Ascending aorta (tissue), 2 donors: Measurements from ENCODE around the gene UPK1B. TPM values are rescaled to one million over a fixed set of nuclear protein-coding genes. Genes with fewer than 3 reads are reported as not detected.
A peak's percentile ranks its signal among the peaks of the same experiment; 100 is the strongest.
"Not testable (repeated sequence)": the region's sequence is repeated elsewhere in the genome, so short reads cannot be mapped to it uniquely, and the experiment has no call there.

Source experiments
- DNase-seq, 2 donors: peaks; one replicate each; pipeline ENCODE4 v3.0.0-alpha.2; 2019; ENCODE audit warnings: low spot score in 2 of 2
- H3K27ac ChIP-seq, 2 donors: fragments of 200-600 bp; sonication (generic); one replicate each; pipeline ENCODE4 v1.5.1; 2016 to 2017; ENCODE audit warnings: mild to moderate bottlenecking in 1 of 2
- H3K27me3 ChIP-seq: fragments of 200-600 bp; sonication (generic); one replicate; pipeline ENCODE4 v1.5.1; 2017
- H3K36me3 ChIP-seq, 2 donors: fragments of 200-600 bp; sonication (generic); one replicate each; pipeline ENCODE4 v1.5.1; 2016
- H3K4me1 ChIP-seq, 2 donors: fragments of 200-600 bp; sonication (generic); one replicate each; pipeline ENCODE4 v1.5.1; 2016 to 2017; ENCODE audit warnings: mild to moderate bottlenecking in 1 of 2
- H3K4me3 ChIP-seq, 2 donors: fragments of 200-600 bp; sonication (generic); one replicate each; pipeline ENCODE4 v1.5.1; 2016 to 2017; ENCODE audit warnings: mild to moderate bottlenecking in 1 of 2
- H3K9me3 ChIP-seq, 2 donors: fragments of 200-600 bp; sonication (generic); one replicate each; pipeline ENCODE4 v1.5.1; 2016
- CTCF ChIP-seq, 3 experiments: fragments of 200-600 bp in 2 of 3; fragments of 450-650 bp in 1 of 3; sonication (generic) in 2 of 3; IDR thresholded peaks; one replicate each; pipeline ENCODE4 v1.5.1; 2016 to 2019; ENCODE audit warnings: antibody characterized with exemption in 3 of 3, mild to moderate bottlenecking in 1 of 3, moderate library complexity in 1 of 3
- intact Hi-C: fragments of 100-400 bp; cut with DNase I; formaldehyde crosslinking; loops from one replicate; pipeline ENCODE4 v1.15.1; 2023
- total RNA-seq: library from RNA; depleted of rRNA; stranded (reverse); fragments of >200 nt; gene quantifications from one replicate; pipeline ENCODE4 v1.1.0, GENCODE V29; 2016

The UPK1B gene
- total RNA-seq, 1 donor from 2014 or later, result not detected

GRCh38 chr3:119240101-119240590 is 66.7 kb downstream of the UPK1B start:
- H3K27me3 ChIP-seq, result no peaks in the 10 kb centered on the region
- no peak for DNase-seq
- no peak for TF ChIP-seq CTCF (IDR thresholded peaks at IDR 0.05)
- H3K4me1 ChIP-seq, result peaks cover 6 to 7% of the 10 kb centered on the region in 2 donors
- H3K27ac ChIP-seq, result peak overlapping the region; percentile 92 to 96
- intact Hi-C loops, result loop anchor here (1.0 to 10.0 kb wide), 6 partner anchors 54 to 465 kb away; partner anchors contain the start of genes ARHGAP31, CFAP91, COX17 and TIMMDC1
- H3K9me3 ChIP-seq, result no peaks in the 10 kb centered on the region
- H3K4me3 ChIP-seq, result peak overlapping the region; percentile 80 to 86
- peaks cover 0 to 12% of the 10 kb centered on the region in 2 donors for H3K36me3 ChIP-seq

GRCh38 chr3:119240591-119241434 is 67.4 kb downstream of the UPK1B start, which contains the start of gene B4GALT4:
Gene B4GALT4, minus strand, starts transcription at chr3:119240878. Its CDS starts 10,779 bp downstream, at chr3:119230099.
- Histone ChIP-seq H3K36me3 (peaks cover 0 to 9% of the 10 kb centered on the region in 2 donors), H3K4me1 (peaks cover 5 to 6% of the 10 kb centered on the region in 2 donors), H3K4me3 (peak within 1 kb of the TSS; percentile 80 to 86), H3K27ac (peak within 1 kb of the TSS; percentile 92 to 96), H3K9me3 (no peaks in the 10 kb centered on the region), H3K27me3 (no peaks in the 10 kb centered on the region)
- intact Hi-C loops, result loop anchor here (1.0 to 10.0 kb wide), 6 partner anchors 53 to 464 kb away; partner anchors contain the start of genes ARHGAP31, CFAP91, COX17 and TIMMDC1
- no peak for TF ChIP-seq CTCF (IDR thresholded peaks at IDR 0.05)
- peak; percentile 52 to 92 for DNase-seq

- not testable (repeated sequence) for DNase-seq, H3K4me1 ChIP-seq, H3K27ac ChIP-seq, H3K9me3 ChIP-seq, H3K36me3 ChIP-seq, H3K4me3 ChIP-seq, H3K27me3 ChIP-seq
- intact Hi-C loops, result loop anchor here (10.0 kb wide), 2 partner anchors 432 to 462 kb away; partner anchors contain the start of genes CFAP91 and COX17
These were observed 69.1 kb downstream of the UPK1B start for GRCh38 chr3:119242387-119243057.

GRCh38 chr3:119243058-119243529 is 69.7 kb downstream of the UPK1B start:
- not testable (repeated sequence) for H3K27me3 ChIP-seq, H3K4me3 ChIP-seq, H3K27ac ChIP-seq, DNase-seq, H3K4me1 ChIP-seq, H3K9me3 ChIP-seq, H3K36me3 ChIP-seq
- intact Hi-C loops, result loop anchor here (10.0 kb wide), 2 partner anchors 432 to 462 kb away; partner anchors contain the start of genes CFAP91 and COX17

GRCh38 chr3:119243712-119244111 is 70.3 kb downstream of the UPK1B start:
- intact Hi-C loops, result loop anchor here (10.0 kb wide), 2 partner anchors 431 to 461 kb away; partner anchors contain the start of genes CFAP91 and COX17
- TF ChIP-seq CTCF (IDR thresholded peaks at IDR 0.05), result no peak
- Histone ChIP-seq H3K4me1 (peaks cover 5 to 6% of the 10 kb centered on the region in 2 donors), H3K27ac (no peak overlapping the region), H3K9me3 (peaks cover 6 to 9% of the 10 kb centered on the region in 2 donors), H3K4me3 (no peak overlapping the region), H3K27me3 (no peaks in the 10 kb centered on the region), H3K36me3 (no peaks in the 10 kb centered on the region)
- no peak for DNase-seq

GRCh38 chr3:119245778-119246177 is 72.4 kb downstream of the UPK1B start:
- Histone ChIP-seq H3K27me3 (no peaks in the 10 kb centered on the region), H3K36me3 (no peaks in the 10 kb centered on the region), H3K27ac (no peak overlapping the region), H3K9me3 (peaks cover 6 to 9% of the 10 kb centered on the region in 2 donors), H3K4me1 (peaks cover 0 to 6% of the 10 kb centered on the region in 2 donors), H3K4me3 (no peak overlapping the region)
- intact Hi-C loops, result loop anchor here (10.0 kb wide), 2 partner anchors 429 to 459 kb away; partner anchors contain the start of genes CFAP91 and COX17
- no peak for DNase-seq
- no peak for TF ChIP-seq CTCF (IDR thresholded peaks at IDR 0.05)
